GM18517 (cell line): ENCODE results near the gene EFS.

Source experiments
- ATAC-seq: cut with Tn5 transposase; IDR thresholded peaks from one replicate; pipeline ENCODE4 v1.9.1; 2021; ENCODE audit warnings: mild to moderate bottlenecking, moderate library complexity; ENCODE audit not compliant: unreplicated experiment

Gene EFS

GRCh38 chr14:23307687-23308644, 57.0 kb downstream of the EFS start:
- ATAC-seq: no peak

GRCh38 chr14:23307146-23307530, 57.8 kb downstream of the EFS start:
- ATAC-seq: no peak

GRCh38 chr14:23306412-23307145, 58.4 kb downstream of the EFS start, which contains the start of gene BCL2L2:
TSS of gene BCL2L2 (plus strand) at chr14:23306833. CDS start at chr14:23307768, 935 bp downstream.
- ATAC-seq: no peak
